Activated T-helper 9 cell treated with anti-CD3 and anti-CD28 coated beads, Interleukin-2, amount 50 U/mL, for 16 hours (primary cell): ENCODE measurements around the gene LPAR3.

Experiments used
- DNase-seq: peaks from one replicate; pipeline ENCODE4 v3.0.0-alpha.2; 2020; ENCODE audit warnings: low read depth

The LPAR3 gene

GRCh38 chr1:84827976-84828375 is 65.0 kb downstream of the LPAR3 start:
- DNase-seq = no peak

- DNase-seq = no peak
These were observed 65.5 kb downstream of the LPAR3 start for GRCh38 chr1:84827555-84827954.

DNA sequence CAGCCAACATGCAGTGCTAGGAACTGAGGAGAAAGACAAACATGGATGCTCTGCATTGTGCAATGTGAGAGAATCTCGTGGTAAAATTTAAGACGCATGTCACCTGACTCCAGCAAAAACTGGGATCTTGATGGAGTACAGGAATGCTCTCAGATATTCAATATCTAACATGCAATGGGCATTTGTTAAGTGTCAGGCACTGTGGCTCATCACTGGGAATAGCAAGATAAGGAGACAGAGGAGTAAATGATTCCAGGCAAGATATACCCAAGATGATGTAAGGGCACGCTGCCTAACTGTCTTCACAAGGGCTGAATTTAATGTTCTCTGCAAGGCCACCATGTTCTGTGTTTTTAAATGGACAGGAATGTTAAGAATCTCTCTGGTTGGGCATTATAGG is 67.8 kb downstream of the LPAR3 start:
- no peak for DNase-seq

- no peak for DNase-seq
These were observed 69.0 kb downstream of the LPAR3 start for GRCh38 chr1:84823991-84824390.

DNA sequence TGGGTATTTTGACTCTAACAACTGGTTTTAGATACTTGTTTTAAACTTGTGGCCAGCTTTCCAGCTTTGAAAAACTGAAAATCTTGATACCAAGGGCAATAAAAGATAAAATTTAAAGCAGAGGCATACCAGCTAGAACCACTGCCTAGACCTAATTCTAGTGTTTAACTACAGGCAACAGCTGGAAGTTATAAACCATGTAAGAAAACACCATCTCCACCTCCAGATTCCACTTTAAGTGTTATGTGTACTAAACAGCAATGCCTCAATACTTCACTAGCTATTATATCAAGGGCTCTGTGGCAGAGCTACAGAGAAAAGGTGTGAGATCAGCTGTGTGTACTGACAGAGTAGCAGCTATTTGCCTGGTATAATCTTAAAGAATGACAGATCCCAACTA is 69.5 kb downstream of the LPAR3 start:
- DNase-seq = no peak

- DNase-seq = no peak
These were observed 82.7 kb downstream of the LPAR3 start for GRCh38 chr1:84810343-84810742.

DNA sequence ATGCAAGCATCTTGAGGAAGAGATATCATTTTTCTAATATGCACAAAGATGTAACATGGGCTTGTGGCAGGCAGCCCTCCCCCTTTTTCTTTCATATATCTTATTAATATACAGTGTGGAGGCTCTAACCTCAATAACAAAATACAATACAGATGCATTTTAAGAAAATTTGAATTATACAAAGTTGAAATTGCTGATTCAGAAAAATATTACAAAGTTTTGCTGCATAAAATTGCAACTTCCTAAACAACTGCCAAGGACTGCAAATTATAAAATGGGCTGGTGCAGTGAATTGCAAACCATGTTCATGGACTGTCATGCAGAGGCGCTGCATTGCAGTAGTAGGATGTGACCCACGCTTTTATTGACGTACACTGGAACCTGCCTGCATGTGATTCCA is 84.0 kb downstream of the LPAR3 start:
- DNase-seq = no peak

GRCh38 chr1:84803604-84804003 is 89.4 kb downstream of the LPAR3 start:
- no peak for DNase-seq

GRCh38 chr1:84802567-84803232 is 90.3 kb downstream of the LPAR3 start:
- no peak for DNase-seq

DNA sequence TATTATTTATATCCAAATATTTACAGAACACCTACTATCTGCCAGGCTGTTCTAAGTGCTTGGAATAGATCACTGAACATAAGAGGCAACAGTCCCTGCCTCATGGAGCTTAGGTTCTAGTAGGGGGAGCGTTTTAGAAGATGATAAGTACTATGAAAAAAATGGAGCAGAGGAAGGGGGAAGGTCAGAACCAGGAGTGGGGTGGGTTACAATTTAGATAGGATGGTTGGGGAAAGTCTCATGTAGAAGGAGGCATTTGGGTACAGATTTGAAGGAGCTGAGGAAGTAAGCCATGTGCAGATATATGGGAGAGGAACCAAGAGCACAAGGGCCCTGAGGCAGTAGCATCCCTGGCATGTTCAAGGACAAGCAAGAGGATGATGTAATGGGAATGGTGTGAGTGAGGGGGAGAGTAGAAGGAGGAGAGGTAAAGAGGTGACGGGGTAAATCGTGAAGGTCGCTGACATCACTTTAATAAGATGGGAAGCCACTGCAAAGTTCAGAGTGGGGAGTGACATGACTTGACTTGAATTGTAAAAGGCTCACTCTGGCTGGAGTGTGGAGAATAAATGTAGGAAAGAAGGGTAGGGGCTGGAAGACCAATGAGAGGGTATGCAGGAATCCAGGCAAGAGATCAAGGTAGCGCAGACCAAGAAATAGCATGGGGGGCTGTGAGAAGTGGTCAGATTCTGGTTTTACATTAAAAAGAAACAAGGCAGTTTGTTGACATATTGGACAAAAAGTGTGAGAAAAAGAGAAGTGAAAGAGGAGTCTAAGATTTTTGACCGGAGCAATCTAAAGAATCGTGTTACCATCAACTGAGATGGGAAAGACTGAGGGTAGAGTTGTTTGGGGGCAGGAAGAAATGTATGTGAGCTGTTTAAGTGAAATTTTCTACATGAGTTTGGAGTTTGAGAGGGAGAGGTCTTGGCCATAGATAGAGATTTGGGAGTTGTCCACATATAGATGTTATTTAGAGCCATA is 92.6 kb downstream of the LPAR3 start:
- no peak for DNase-seq

- no peak for DNase-seq
These were observed 95.4 kb downstream of the LPAR3 start for GRCh38 chr1:84797603-84798002.

DNA sequence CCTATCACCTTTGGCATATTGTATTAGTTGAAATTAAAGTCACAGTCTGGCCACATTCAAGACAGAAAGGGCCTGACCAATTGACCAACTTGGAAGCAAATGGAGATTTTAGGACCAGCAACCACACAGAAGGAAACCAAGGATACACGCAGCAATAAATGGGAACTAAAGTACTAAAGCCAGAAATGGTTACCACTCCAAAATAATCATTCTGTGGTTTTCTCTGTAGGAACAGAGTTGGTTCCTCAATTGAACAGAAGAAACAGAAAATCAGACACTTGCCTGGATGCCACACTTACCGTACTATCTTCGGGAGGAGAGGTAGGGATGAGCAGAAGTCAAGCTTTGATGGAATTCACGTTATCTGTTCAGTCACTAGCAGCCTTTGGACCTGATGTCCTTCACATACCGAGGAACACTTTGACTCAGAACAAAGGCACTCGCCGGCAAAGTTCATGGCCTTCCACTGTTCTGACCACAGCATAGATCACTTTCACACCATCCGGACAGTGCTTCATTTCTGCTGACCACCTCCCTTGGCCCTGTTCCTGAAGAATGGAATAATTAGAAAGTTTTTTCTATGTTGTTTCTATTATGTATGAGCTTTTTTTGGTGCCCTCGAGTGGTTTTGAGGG is 96.9 kb downstream of the LPAR3 start:
- no peak for DNase-seq

GRCh38 chr1:84795213-84795612 is 97.8 kb downstream of the LPAR3 start:
- no peak for DNase-seq

DNA sequence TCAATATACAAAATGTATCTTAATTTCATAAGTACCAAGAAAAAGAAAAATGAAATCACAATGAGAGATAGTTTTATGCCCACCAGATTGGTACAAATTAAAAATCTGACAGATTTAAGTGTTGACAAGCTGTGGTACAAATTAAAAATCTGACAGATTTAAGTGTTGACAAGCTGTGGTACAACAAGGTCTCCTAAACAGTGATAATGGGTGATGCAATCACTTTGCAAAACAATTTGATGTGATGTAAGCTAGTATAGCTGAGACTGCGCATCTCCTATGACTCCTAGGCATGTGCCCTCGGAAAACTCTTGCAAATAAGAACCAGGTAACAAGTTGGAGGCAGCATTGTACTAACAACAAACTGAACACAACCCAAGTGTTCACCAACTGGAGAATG is 100.6 kb downstream of the LPAR3 start:
- DNase-seq = no peak

DNA sequence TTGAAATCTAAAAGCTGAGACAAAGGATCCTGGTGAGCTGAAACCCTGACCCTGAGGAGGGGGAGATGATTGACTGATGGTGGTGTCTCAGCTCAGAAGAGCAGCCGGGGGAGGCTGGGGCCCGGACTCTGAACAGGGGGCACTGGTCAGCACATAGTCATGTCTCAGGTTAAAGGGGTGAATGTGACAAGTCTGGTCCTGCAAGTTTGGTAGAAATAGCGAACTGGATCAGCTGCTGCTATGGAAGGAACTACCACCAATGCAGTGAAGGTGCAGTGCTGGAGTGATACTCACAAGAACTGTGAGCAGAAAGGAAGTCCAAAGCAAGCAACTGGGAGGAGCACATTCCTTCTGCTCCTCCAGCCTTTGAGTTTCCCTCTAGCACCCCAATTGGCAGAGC is 104.0 kb downstream of the LPAR3 start:
- DNase-seq = no peak

GRCh38 chr1:84785271-84786036 is 107.6 kb downstream of the LPAR3 start:
- no peak for DNase-seq

- no peak for DNase-seq
These were observed 110.1 kb downstream of the LPAR3 start for GRCh38 chr1:84782881-84783280.

DNA sequence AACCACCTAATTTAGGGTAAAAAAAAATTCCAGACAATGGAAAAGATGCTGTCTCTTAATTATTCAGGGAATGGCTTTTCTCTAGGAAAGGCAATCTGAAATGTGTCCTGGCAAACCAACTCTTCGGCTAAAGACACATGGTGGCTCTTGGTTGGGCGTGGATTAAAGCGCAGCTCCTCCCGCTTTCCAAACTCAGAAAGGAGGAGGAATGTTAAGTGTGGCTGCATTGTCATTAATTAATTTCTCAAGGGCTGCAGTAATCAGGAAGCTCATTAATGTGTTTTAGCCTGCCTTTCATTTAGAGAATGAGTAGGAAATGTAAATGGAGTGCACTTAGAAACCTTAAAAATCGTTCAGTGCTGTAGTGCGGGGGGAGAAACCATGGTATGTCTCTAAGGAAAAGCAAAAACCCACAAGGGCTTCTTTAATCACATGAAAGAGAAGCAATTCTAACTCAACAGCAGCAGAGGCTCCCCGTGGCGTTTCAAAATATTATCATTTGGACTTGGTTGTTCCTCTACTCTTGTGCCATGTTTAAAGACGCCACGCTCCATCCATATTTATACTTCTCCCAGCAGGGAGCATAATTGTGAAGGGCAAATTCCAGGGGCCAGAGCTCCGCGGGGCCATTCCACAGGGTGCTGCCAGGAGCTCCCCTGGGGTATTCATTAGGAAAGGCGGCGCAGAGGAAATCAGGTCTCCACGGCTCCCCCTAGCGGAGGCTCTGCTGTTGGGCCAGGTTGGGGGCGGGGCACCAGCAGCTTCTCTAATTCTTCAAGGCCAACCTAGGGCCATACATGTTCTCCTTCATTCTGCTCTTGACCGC is 110.8 kb downstream of the LPAR3 start:
- peak; percentile 71 for DNase-seq

DNA sequence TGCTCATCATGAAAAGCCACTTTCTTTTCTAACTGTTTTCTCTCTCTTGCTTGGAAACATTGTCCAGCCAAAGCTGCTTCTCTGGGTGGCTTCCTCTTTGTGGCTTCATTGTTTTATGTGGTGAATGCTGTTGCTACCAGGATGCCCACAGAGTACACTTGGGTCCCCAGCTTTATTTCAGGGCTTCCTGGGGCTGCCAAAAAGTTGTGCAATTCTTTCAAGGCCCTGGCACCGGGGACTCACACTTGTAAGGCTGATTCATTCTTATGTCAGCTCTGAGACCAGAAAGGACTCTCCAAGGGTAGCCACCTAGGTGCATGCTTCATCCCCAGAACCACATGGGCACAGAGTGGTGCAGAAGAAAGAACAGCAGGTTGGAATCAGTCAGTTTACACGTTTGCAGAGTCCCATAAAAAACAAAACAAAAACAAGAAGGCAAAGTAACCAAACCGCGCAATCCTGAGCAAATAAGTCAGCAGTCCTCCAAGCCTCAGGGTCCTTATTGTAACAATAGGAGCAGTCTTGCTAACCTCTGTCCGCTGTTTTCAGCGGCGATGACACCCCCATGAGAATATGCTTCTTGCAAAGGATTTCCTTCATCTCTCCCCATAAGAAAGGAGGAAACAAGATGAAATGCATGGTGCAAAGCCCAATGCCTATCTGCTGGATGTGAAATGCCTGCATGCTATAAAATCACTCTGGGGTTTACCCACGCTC is 112.8 kb downstream of the LPAR3 start:
- DNase-seq = no peak

DNA sequence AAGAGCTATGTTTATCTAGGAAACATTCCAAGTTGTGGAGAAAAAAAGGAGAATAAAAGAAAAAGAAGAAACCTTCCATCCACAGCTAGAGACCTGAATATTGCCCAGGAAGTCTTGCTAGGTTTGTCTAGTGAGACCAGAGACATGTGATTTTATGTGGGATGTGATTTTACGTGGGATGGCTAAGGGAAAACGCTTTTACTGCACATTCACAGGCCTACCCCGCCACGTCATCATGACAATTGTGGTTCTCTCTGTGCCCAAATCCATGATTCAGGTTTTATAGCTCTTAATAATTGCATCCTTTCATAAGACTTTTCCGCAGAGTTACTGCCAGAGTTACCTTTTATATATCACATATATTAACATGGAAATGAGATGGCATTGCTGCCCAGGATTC is 116.4 kb downstream of the LPAR3 start:
- DNase-seq = no peak

DNA sequence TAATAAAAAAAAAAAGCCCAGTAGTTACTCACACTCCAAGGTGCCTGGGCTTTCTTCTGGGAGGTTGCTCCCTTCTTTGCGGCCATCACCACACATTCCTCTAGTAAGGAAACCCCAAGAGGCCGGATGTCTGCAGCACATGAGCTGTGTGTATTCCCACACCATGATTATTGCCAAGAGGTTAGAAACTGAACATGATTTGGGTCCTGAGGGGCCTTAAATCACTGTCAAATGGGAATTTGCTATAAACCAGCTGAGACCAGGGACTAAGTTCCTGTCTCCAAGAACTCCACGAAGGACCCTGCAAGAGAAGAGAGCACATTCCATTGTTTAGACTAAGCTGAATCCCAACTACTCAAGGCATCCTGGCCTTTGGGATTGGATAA is 117.5 kb downstream of the LPAR3 start:
- no peak for DNase-seq
